Activated naive CD4-positive, alpha-beta T cell treated with anti-CD3 and anti-CD28 coated beads, Interleukin-2, amount 10 ng/mL, durations not matched to agents 7 days and 5 days (primary cell): Measurements from ENCODE around the gene MIA2.
"Not testable (repeated sequence)": the region's sequence is repeated elsewhere in the genome, so short reads cannot be mapped to it uniquely, and the experiment has no call there.

ENCODE experiments used
- CTCF ChIA-PET: fragments of 350-600 bp; sonication (Branson Sonifier 250); formaldehyde crosslinking; loops from one replicate; lab custom pipeline; 2021; ENCODE audit warnings: antibody characterized with exemption; lab: Charles Lee
- DNase-seq: peaks from one replicate; pipeline ENCODE4 v3.0.0-alpha.2; 2020
- H3K27ac Mint-ChIP-seq: one replicate; pipeline ENCODE4 v1.8.0; 2021; ENCODE audit warnings: mild to moderate bottlenecking, moderate library complexity, mixed read lengths
- H3K27me3 Mint-ChIP-seq: one replicate; pipeline ENCODE4 v1.8.0; 2021; ENCODE audit warnings: mild to moderate bottlenecking, mixed read lengths
- H3K36me3 Mint-ChIP-seq: one replicate; pipeline ENCODE4 v1.8.0; 2021; ENCODE audit warnings: mixed read lengths
- H3K4me1 Mint-ChIP-seq: one replicate; pipeline ENCODE4 v1.8.0; 2021; ENCODE audit warnings: mixed read lengths
- H3K4me3 Mint-ChIP-seq: one replicate; pipeline ENCODE4 v1.8.0; 2021; ENCODE audit warnings: mild to moderate bottlenecking, moderate library complexity, mixed read lengths
- H3K9me3 Mint-ChIP-seq: one replicate; pipeline ENCODE4 v1.8.0; 2021; ENCODE audit warnings: mixed read lengths

MIA2 gene

GRCh38 chr14:39220473-39220872, 13.2 kb upstream of the MIA2 start:
- H3K27me3 Mint-ChIP-seq, CTCF ChIA-PET, H3K4me3 Mint-ChIP-seq, DNase-seq, H3K36me3 Mint-ChIP-seq, H3K27ac Mint-ChIP-seq, H3K9me3 Mint-ChIP-seq: not testable (repeated sequence)
- peaks cover 14% of the 10 kb centered on the region for H3K4me1 Mint-ChIP-seq

GRCh38 chr14:39228044-39228443, 5.7 kb upstream of the MIA2 start:
- Mint-ChIP-seq H3K4me3 (no peak overlapping the region), H3K27me3 (no peaks in the 10 kb centered on the region), H3K36me3 (peaks cover 4% of the 10 kb centered on the region), H3K4me1 (peaks cover 46% of the 10 kb centered on the region), H3K27ac (peak overlapping the region; percentile 98), H3K9me3 (no peaks in the 10 kb centered on the region)
- CTCF ChIA-PET, result no interaction called here
- DNase-seq, result no peak

- CTCF ChIA-PET, result interaction anchor here (0.6 to 3.6 kb wide), 4 partner anchors 15 to 204 kb away, joined by 3 to 14 read pairs (median 4); partner anchors contain the start of gene FBXO33
- Mint-ChIP-seq H3K4me3 (peak overlapping the region; percentile 16), H3K27me3 (no peaks in the 10 kb centered on the region), H3K27ac (peak overlapping the region; percentile 98), H3K4me1 (peaks cover 49% of the 10 kb centered on the region), H3K9me3 (no peaks in the 10 kb centered on the region), H3K36me3 (peaks cover 4% of the 10 kb centered on the region)
- DNase-seq, result no peak
Observed at GRCh38 chr14:39228509-39229221, 5.0 kb upstream of the MIA2 start.

GRCh38 chr14:39229222-39229543, 4.5 kb upstream of the MIA2 start:
- Mint-ChIP-seq H3K9me3 (no peaks in the 10 kb centered on the region), H3K27me3 (no peaks in the 10 kb centered on the region), H3K27ac (peak overlapping the region; percentile 98), H3K4me3 (peak overlapping the region; percentile 2), H3K4me1 (peaks cover 53% of the 10 kb centered on the region), H3K36me3 (peaks cover 4% of the 10 kb centered on the region)
- CTCF ChIA-PET, result interaction anchor here (0.6 to 3.6 kb wide), 5 partner anchors 15 to 203 kb away, joined by 3 to 14 read pairs (median 4); partner anchors contain the start of gene FBXO33
- DNase-seq, result peak; percentile 78

- Mint-ChIP-seq H3K36me3 (peaks cover 4% of the 10 kb centered on the region), H3K9me3 (no peaks in the 10 kb centered on the region), H3K4me1 (peaks cover 53% of the 10 kb centered on the region), H3K4me3 (no peak overlapping the region), H3K27me3 (no peaks in the 10 kb centered on the region), H3K27ac (peak overlapping the region; percentile 98)
- DNase-seq, result peak; percentile 23
- CTCF ChIA-PET, result interaction anchor here (0.6 to 3.6 kb wide), 5 partner anchors 16 to 203 kb away, joined by 3 to 14 read pairs (median 4); partner anchors contain the start of gene FBXO33
Observed at GRCh38 chr14:39229601-39230110, 4.1 kb upstream of the MIA2 start.

GRCh38 chr14:39230416-39231035, 3.2 kb upstream of the MIA2 start:
- CTCF ChIA-PET, result interaction anchor here (0.7 to 3.6 kb wide), 15 partner anchors 27 to 261 kb away, joined by 3 to 29 read pairs (median 5); partner anchors contain the start of genes FBXO33 and GEMIN2
- Mint-ChIP-seq H3K4me3 (no peak overlapping the region), H3K27ac (peak overlapping the region; percentile 75), H3K4me1 (peaks cover 53% of the 10 kb centered on the region), H3K27me3 (no peaks in the 10 kb centered on the region), H3K9me3 (no peaks in the 10 kb centered on the region), H3K36me3 (peaks cover 4% of the 10 kb centered on the region)
- no peak for DNase-seq

- H3K4me3 Mint-ChIP-seq, result not testable (repeated sequence)
- H3K27ac Mint-ChIP-seq, result peak overlapping the region; percentile 75
Observed at GRCh38 chr14:39231751-39232553, 1.8 kb upstream of the MIA2 start.

GRCh38 chr14:39232554-39233415, 930 bp upstream of the MIA2 start:
- Mint-ChIP-seq H3K27ac (peak overlapping the region; percentile 29), H3K36me3 (peaks cover 4% of the 10 kb centered on the region), H3K4me1 (peaks cover 59% of the 10 kb centered on the region), H3K4me3 (no peak overlapping the region), H3K27me3 (no peaks in the 10 kb centered on the region), H3K9me3 (no peaks in the 10 kb centered on the region)
- CTCF ChIA-PET, result interaction anchor here (0.8 to 2.8 kb wide), 10 partner anchors 62 to 256 kb away, joined by 3 to 29 read pairs (median 6); partner anchors contain the start of gene TRAPPC6B
- peak; percentile 37 for DNase-seq

More at GRCh38 chr14:39231751-39232553, 1.8 kb upstream of the MIA2 start:
- H3K4me1 Mint-ChIP-seq, result peaks cover 62% of the 10 kb centered on the region
- not testable (repeated sequence) for H3K27me3 Mint-ChIP-seq, H3K9me3 Mint-ChIP-seq, H3K36me3 Mint-ChIP-seq
- peak; percentile 62 for DNase-seq
- CTCF ChIA-PET, result interaction anchor here (0.7 to 3.6 kb wide), 26 partner anchors 27 to 259 kb away, joined by 3 to 29 read pairs (median 4); partner anchors contain the start of genes FBXO33, GEMIN2 and TRAPPC6B

- H3K27ac Mint-ChIP-seq, H3K9me3 Mint-ChIP-seq, DNase-seq, H3K36me3 Mint-ChIP-seq, H3K4me3 Mint-ChIP-seq, CTCF ChIA-PET, H3K27me3 Mint-ChIP-seq: not testable (repeated sequence)
- H3K4me1 Mint-ChIP-seq, result peaks cover 38% of the 10 kb centered on the region
Observed at GRCh38 chr14:39234986-39235385, 1.3 kb downstream of the MIA2 start.

- H3K9me3 Mint-ChIP-seq, H3K27me3 Mint-ChIP-seq, H3K36me3 Mint-ChIP-seq, H3K27ac Mint-ChIP-seq, CTCF ChIA-PET, H3K4me3 Mint-ChIP-seq, DNase-seq: not testable (repeated sequence)
- H3K4me1 Mint-ChIP-seq, result peaks cover 35% of the 10 kb centered on the region
Observed at GRCh38 chr14:39235466-39235865, 1.8 kb downstream of the MIA2 start.

- DNase-seq, result no peak
- Mint-ChIP-seq H3K27ac (no peak overlapping the region), H3K27me3 (peaks cover 7% of the 10 kb centered on the region), H3K9me3 (no peaks in the 10 kb centered on the region), H3K4me1 (peaks cover 9% of the 10 kb centered on the region), H3K4me3 (no peak overlapping the region), H3K36me3 (no peaks in the 10 kb centered on the region)
- CTCF ChIA-PET, result no interaction called here
Observed at GRCh38 chr14:39240769-39241168, 7.1 kb downstream of the MIA2 start.

GRCh38 chr14:39241637-39242036, 7.9 kb downstream of the MIA2 start:
- H3K27me3 Mint-ChIP-seq, result peaks cover 7% of the 10 kb centered on the region

GRCh38 chr14:39243831-39244230, 10.1 kb downstream of the MIA2 start:
- CTCF ChIA-PET, result no interaction called here
- no peak for DNase-seq
- H3K27ac Mint-ChIP-seq, result no peak overlapping the region
- peaks cover 21% of the 10 kb centered on the region for H3K27me3 Mint-ChIP-seq
- H3K4me3 Mint-ChIP-seq, result no peak overlapping the region
- no peaks in the 10 kb centered on the region for H3K9me3 Mint-ChIP-seq
- no peaks in the 10 kb centered on the region for H3K4me1 Mint-ChIP-seq
- H3K36me3 Mint-ChIP-seq, result no peaks in the 10 kb centered on the region

More at GRCh38 chr14:39241637-39242036, 7.9 kb downstream of the MIA2 start:
- H3K4me3 Mint-ChIP-seq, result no peak overlapping the region
- no peaks in the 10 kb centered on the region for H3K9me3 Mint-ChIP-seq
- no peak overlapping the region for H3K27ac Mint-ChIP-seq
- DNase-seq, result no peak
- CTCF ChIA-PET, result no interaction called here
- peaks cover 4% of the 10 kb centered on the region for H3K4me1 Mint-ChIP-seq
- H3K36me3 Mint-ChIP-seq, result no peaks in the 10 kb centered on the region
